ENCODE data around the gene NME2. TPM values are rescaled to one million over a fixed set of nuclear protein-coding genes. Genes with fewer than 3 reads are reported as not detected.

The NME2 gene
- polyA plus RNA-seq, 1 donor (not counting 4 experiments of a cell fraction or from before 2014, with no cell fraction given): 1,260 TPM

DNA sequence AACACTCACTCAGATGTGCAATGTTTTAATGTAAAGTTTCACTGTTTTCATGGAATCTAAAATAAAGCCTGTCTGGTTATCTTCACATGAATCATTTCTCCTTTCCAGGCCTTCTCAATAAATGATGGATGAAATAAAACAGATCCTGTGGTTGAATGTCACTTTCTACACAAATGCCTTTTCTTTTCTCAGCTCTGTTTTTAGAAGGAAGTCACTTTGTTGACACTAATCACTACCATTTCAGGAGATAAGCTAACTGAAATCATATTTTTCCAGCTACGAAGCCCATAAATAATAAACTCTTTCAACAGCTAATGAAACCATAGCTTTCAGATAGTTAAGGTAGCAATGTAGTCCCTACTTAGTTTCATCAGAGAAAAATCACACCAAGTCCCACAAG, 17.9 kb downstream of the NME2 start:
- DNase-seq (ENCODE audit: low read depth, low spot score) (no peak), FAIRE-seq (no peak)
- Histone ChIP-seq H3K4me2 (ENCODE audit: control insufficient read depth, extremely low read depth, insufficient read depth, low read depth, low read length) (no peak overlapping the region), H3K79me2 (ENCODE audit: control insufficient read depth, insufficient read depth, low read length) (no peaks in the 10 kb centered on the region), H3K27me3 (ENCODE audit: control insufficient read depth, extremely low read depth, insufficient read depth, low read length) (no peaks in the 10 kb centered on the region), H3K27ac (ENCODE audit: control insufficient read depth, insufficient read depth, low read length) (no peak overlapping the region), H3K36me3 (ENCODE audit: control insufficient read depth in 2 of 2, extremely low read depth in 1 of 2, insufficient read depth in 2 of 2, low read length in 2 of 2) (peaks cover 10% of the 10 kb centered on the region in 2 experiments), H2AFZ (ENCODE audit: control insufficient read depth, low read length) (no peak overlapping the region), H3K9me3 (ENCODE audit: control insufficient read depth, low read depth, low read length) (no peaks in the 10 kb centered on the region), H3K9me1 (ENCODE audit: control insufficient read depth, extremely low read depth, insufficient read depth, low read length) (no peaks in the 10 kb centered on the region), H3K9ac (ENCODE audit: control insufficient read depth, extremely low read depth, insufficient read depth, low read length) (no peak overlapping the region), H4K20me1 (ENCODE audit: control insufficient read depth, extremely low read depth, insufficient read depth, low read length) (no peaks in the 10 kb centered on the region), H3K4me1 (ENCODE audit: control insufficient read depth, extremely low read depth, insufficient read depth, low read length) (no peaks in the 10 kb centered on the region), H3K4me3 (ENCODE audit: control insufficient read depth in 2 of 3, extremely low read depth in 1 of 3, insufficient read depth in 2 of 3, low read depth in 1 of 3, low read length in 3 of 3) (no peak overlapping the region)
- no peak for TF ChIP-seq EZH2 (IDR thresholded peaks at IDR 0.05; ENCODE audit: low read length)
- no peak for TF ChIP-seq CTCF (optimal IDR thresholded peaks at IDR 0.05 in 1 of 3, IDR thresholded peaks at IDR 0.05 in 1 of 3, conservative IDR thresholded peaks at IDR 0.05 in 1 of 3; ENCODE audit: extremely low read depth in 1 of 3, insufficient read depth in 2 of 3, low read length in 3 of 3)
- dilution Hi-C loops (cut with MboI; ENCODE audit: extremely low pct_ligation_motif_present, low sequenced_read_pairs): no loop called here

DNA sequence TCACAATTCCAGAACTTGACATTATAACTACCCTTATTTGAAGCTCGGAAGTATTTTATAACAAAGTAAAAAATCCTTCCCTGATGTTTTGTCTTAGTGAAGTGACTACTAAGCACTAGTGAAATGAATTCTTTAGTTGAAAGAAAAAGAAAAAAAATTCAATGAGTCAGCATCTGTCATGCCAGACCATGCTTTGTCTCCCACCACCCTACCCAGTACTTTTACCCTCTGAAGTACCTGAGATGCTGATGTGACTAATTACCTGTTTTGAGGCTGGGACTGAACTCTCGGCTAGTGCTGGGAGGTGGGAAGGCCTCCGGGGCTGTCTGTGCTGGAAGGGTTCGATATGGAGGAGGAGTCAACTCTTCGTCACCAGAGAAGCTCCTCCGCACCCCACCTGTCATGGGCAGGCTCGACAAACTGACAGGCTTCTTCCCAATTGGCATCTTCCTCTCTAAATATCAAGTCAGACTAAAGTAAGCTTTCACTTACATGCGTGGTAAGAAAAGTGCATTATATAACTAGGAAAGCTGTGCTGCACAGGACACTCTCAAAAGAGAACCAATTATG, 19.6 kb downstream of the NME2 start:
- H3K4me2 ChIP-seq (ENCODE audit: control insufficient read depth, extremely low read depth, insufficient read depth, low read depth, low read length): no peak overlapping the region
- H3K9ac ChIP-seq (ENCODE audit: control insufficient read depth, extremely low read depth, insufficient read depth, low read length): no peak overlapping the region
- dilution Hi-C loops (cut with MboI; ENCODE audit: extremely low pct_ligation_motif_present, low sequenced_read_pairs): no loop called here
- no peak for FAIRE-seq
- H3K79me2 ChIP-seq (ENCODE audit: control insufficient read depth, insufficient read depth, low read length): no peaks in the 10 kb centered on the region
- no peak overlapping the region for H3K4me3 ChIP-seq (ENCODE audit: control insufficient read depth in 2 of 3, extremely low read depth in 1 of 3, insufficient read depth in 2 of 3, low read depth in 1 of 3, low read length in 3 of 3)
- no peaks in the 10 kb centered on the region for H3K4me1 ChIP-seq (ENCODE audit: control insufficient read depth, extremely low read depth, insufficient read depth, low read length)
- no peaks in the 10 kb centered on the region for H3K9me3 ChIP-seq (ENCODE audit: control insufficient read depth, low read depth, low read length)
- H2AFZ ChIP-seq (ENCODE audit: control insufficient read depth, low read length): no peak overlapping the region
- H3K27me3 ChIP-seq (ENCODE audit: control insufficient read depth, extremely low read depth, insufficient read depth, low read length): no peaks in the 10 kb centered on the region
- H3K27ac ChIP-seq (ENCODE audit: control insufficient read depth, insufficient read depth, low read length): no peak overlapping the region
- H3K9me1 ChIP-seq (ENCODE audit: control insufficient read depth, extremely low read depth, insufficient read depth, low read length): no peaks in the 10 kb centered on the region
- no peaks in the 10 kb centered on the region for H4K20me1 ChIP-seq (ENCODE audit: control insufficient read depth, extremely low read depth, insufficient read depth, low read length)
- no peak for TF ChIP-seq CTCF (optimal IDR thresholded peaks at IDR 0.05 in 1 of 3, IDR thresholded peaks at IDR 0.05 in 1 of 3, conservative IDR thresholded peaks at IDR 0.05 in 1 of 3; ENCODE audit: extremely low read depth in 1 of 3, insufficient read depth in 2 of 3, low read length in 3 of 3)
- TF ChIP-seq EZH2 (IDR thresholded peaks at IDR 0.05; ENCODE audit: low read length): no peak
- no peak for DNase-seq (ENCODE audit: low read depth, low spot score)
- H3K36me3 ChIP-seq (ENCODE audit: control insufficient read depth in 2 of 2, extremely low read depth in 1 of 2, insufficient read depth in 2 of 2, low read length in 2 of 2): peaks cover 10% of the 10 kb centered on the region in 2 experiments

Data from keratinocyte (primary cell).